GM12878 (cell line): ENCODE measurements around the gene CCDC12. TPM values are rescaled to one million over a fixed set of nuclear protein-coding genes. Genes with fewer than 3 reads are reported as not detected.

Experiments used
- MLLT1 ChIP-seq: fragments of 450-650 bp; IDR thresholded peaks from 2 replicates; pipeline ENCODE4 v1.6.1; 2016; ENCODE audit warnings: mild to moderate bottlenecking
- MXI1 ChIP-seq: fragments of 150-350 bp; IDR thresholded peaks from 2 replicates; pipeline ENCODE4 v1.6.1; 2011; ENCODE audit warnings: low read depth, mild to moderate bottlenecking, inconsistent platforms, low read length, improper control_type of control experiment
- RELB ChIP-seq: fragments of 450-650 bp; IDR thresholded peaks from 2 replicates; pipeline ENCODE4 v1.6.1; 2017; ENCODE audit warnings: low read depth, mild to moderate bottlenecking, moderate library complexity
- ZBTB4 ChIP-seq: fragments of 450-650 bp; formaldehyde crosslinking; IDR thresholded peaks from 2 replicates; pipeline ENCODE4 v1.4.0; 2022; ENCODE audit warnings: mild to moderate bottlenecking, moderate library complexity
- polyA plus RNA-seq, 11 experiments: library from polyadenylated mRNA; depleted of rRNA in 4 of 11; unstranded in 6 of 11; stranded (reverse) in 5 of 11; fragments of >200 nt; fragmentation: Nextera tagmentation in 4 of 11; fragmentation: Illumina TruSeq in 1 of 11; extraction: Ambion mirVana in 4 of 11; extraction: Trizol in 1 of 11; gene quantifications; 1 replicate in 1 of 11; 2 replicates in 10 of 11; pipeline versions ENCODE4 v1.2.1 to v1.2.3, GENCODE V29; 2011 to 2016; ENCODE audit warnings: inconsistent platforms in 2 of 11, missing spikeins in 2 of 11, low read depth in 1 of 11
- total RNA-seq, 4 experiments: library from RNA; depleted of rRNA in 3 of 4; stranded (reverse); fragments of >200 nt in 3 of 4; fragmentation: Illumina TruSeq in 1 of 4; extraction: Trizol in 1 of 4; gene quantifications; 2 replicates each; pipeline versions ENCODE4 v1.2.1 to v1.2.3, GENCODE V29; 2013 to 2021

CCDC12 gene
- total and polyA plus RNA-seq, 10 of the 15 experiments (the other 5 are each of a cell fraction or from before 2014, with no cell fraction given), result 9.2 to 91.4 (median 61.3) TPM

DNA sequence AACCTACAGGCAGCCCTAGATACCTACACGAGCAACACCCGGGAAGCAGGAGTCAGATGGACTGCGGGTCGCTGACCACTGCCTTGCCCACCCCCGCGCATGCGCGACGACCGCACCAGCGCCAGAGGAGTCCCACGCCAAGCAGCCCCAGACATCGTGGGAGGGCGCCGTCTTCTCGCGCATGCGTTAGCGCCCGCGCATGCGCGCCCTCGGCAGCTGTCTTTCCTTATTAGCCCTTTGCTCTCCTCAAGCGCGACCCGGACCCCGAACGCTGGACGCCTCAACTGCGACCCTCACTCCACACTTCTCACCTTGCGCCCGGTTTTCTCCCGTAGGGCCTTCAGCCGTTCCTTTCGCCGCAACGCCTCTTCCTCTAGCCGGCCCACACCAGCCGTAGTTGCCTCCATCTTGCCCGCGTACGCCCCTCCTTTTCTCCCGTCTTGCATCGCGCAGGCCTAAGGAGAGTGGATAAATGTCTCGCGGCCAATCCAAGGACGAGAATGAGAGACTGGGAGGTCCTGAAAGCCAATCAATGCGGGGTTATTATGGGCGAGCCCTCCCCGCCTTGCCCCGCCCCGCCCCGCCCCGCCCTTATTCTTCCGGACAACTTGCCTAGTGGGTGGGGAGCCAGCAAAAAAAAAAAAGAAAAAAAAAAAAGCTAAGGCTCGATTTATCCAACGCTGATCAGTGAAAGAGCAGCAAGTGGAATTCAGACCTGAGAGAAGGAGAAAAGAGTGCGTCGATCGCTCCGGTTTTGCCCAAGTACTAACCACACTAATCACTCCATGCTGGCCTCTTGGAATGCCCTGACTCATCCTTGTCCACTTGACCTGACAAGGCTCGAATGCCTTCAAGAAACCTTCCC is at the start of gene CCDC12 (continued):
- TF ChIP-seq RELB (peak; percentile 92), MXI1 (peak; percentile 91), MLLT1 (peak; percentile 100), ZBTB4 (no peak)
